ENCODE results near the gene MAP2K4.

MAP2K4 gene

DNA sequence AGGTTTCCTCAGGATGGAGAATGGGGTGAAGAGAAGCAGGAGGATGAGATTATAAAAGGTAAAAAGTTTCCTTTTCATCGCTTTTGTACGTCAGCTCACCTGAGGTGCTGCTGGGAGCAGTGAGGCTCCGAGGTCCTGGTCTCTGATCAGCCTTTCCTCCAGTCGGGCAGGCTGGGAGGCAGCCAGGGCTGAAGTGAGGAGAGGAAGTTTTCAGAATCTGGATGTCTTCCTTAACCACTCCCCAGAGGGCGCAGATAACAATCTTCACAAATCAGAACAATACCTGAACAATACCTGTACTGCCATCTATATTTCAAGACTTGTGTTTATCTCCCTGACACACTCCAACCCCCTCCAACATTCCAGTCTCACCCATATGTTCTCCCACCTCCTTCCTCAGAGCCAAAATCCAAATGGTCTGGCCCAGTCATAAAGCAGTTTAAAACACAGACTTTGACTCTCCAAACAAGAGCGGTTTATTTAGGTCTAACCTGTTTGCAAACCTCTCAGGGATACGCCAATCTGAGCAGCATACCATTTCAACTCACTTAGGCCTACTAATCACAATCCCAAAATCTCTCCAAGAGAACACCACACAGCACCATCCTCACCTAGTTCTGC is 30.2 kb upstream of the MAP2K4 start:
- TF ChIP-seq, protein P1, sequence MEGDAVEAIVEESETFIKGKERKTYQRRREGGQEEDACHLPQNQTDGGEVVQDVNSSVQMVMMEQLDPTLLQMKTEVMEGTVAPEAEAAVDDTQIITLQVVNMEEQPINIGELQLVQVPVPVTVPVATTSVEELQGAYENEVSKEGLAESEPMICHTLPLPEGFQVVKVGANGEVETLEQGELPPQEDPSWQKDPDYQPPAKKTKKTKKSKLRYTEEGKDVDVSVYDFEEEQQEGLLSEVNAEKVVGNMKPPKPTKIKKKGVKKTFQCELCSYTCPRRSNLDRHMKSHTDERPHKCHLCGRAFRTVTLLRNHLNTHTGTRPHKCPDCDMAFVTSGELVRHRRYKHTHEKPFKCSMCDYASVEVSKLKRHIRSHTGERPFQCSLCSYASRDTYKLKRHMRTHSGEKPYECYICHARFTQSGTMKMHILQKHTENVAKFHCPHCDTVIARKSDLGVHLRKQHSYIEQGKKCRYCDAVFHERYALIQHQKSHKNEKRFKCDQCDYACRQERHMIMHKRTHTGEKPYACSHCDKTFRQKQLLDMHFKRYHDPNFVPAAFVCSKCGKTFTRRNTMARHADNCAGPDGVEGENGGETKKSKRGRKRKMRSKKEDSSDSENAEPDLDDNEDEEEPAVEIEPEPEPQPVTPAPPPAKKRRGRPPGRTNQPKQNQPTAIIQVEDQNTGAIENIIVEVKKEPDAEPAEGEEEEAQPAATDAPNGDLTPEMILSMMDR (IDR thresholded peaks at IDR 0.05; ENCODE audit: low read length, missing control alignments): no peak
- no peak overlapping the region for H3K4me3 ChIP-seq (replicated peaks; ENCODE audit: low read depth, low read length)
- DNase-seq (ENCODE audit: low read depth): no peak

DNA sequence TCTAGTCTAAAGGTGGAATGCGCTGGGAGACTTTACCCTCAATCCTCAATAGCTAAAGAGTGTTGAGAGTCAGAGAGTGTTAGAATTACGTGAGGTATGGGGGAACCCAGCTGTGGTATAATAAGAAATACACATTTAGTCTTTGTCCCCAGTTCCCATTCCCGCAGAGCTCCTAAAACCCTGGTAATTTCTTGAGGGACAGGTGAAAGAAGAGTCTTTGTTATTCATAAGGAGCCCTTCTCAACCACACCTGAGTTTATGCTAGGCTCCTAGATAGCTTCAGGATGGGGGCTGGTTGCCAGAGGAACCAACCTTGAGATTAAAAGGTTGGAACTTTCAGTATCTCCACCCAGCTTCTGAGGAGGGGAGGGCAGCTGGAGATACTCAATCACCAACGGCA is 29.2 kb upstream of the MAP2K4 start:
- H3K4me3 ChIP-seq (replicated peaks; ENCODE audit: low read depth, low read length): no peak overlapping the region
- TF ChIP-seq, protein P1 (IDR thresholded peaks at IDR 0.05; ENCODE audit: low read length, missing control alignments): no peak
- no peak for DNase-seq (ENCODE audit: low read depth)

DNA sequence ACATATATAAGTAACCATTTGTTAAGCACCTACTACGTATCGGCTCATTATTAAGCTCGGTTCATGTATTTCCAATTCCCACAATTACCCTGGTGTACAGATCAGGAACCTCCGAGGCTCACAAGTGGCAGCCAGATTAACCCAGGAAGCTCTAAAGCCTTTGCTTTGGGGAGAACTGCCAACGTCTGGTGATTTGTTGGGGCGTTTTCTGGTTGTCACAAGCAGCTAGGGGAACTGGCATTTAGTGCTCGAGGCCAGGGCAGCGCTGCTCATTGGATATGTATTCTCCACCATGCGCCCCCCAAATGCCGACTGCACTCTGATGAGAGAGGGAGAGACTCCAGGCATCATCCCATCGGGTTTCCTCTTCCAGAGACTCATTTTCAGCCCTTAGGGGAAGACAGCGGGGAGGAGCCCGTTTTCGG is 23.9 kb upstream of the MAP2K4 start:
- TF ChIP-seq, protein P1 (IDR thresholded peaks at IDR 0.05; ENCODE audit: low read length, missing control alignments): peak; percentile 6
- peak; percentile 32 for DNase-seq (ENCODE audit: low read depth)
- peak overlapping the region; percentile 94 for H3K4me3 ChIP-seq (replicated peaks; ENCODE audit: low read depth, low read length)

DNA sequence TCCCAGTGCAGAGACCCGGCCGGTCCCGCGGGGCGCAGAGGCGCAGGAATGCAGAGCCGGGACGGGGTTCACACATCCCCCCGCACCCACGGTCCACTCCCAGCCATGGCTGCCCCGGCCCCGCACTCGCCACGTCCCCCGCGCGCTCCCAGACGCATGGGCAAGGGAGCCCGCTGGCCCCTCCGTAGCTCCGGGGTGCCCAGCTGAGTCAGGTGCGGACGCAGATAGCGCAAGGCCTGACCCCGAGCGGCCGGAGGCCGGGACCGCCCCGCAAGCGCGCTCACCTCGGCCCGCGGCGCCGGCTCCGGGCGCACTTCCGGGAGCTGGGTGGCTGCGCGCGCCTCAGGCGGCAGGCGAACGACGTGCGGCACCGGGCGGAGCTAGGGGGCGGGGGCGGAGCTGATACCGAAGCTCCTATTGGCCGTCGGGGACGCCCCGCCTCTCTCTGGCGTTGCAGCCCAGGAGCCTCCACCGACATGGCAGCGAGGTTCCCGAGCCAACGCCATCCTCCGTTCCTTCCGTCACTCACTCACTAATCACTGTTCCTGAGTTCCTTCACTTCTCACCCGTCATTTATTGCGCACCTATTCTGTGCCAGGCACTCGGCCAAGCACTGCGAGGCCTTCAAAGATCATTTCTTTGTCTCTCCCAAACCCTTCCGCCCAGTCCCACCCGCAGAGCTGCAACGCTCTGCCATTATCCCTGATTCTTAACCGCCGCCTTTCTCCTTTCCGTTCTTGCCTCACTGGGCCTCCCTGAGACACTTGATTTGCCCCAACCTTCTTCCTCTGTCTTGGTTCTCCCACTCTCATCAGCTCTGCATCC is 23.3 kb upstream of the MAP2K4 start, which contains the start of gene ZNF18:
ZNF18 (minus strand) TSS at position 329 of the 825 bp plus-strand sequence. CDS start 4,646 bp downstream, outside the sequence.
- peak within 1 kb of the TSS; percentile 94 for H3K4me3 ChIP-seq (replicated peaks; ENCODE audit: low read depth, low read length)
- TF ChIP-seq, protein P1 (IDR thresholded peaks at IDR 0.05; ENCODE audit: low read length, missing control alignments): no peak
- peak; percentile 94 for DNase-seq (ENCODE audit: low read depth)

DNA sequence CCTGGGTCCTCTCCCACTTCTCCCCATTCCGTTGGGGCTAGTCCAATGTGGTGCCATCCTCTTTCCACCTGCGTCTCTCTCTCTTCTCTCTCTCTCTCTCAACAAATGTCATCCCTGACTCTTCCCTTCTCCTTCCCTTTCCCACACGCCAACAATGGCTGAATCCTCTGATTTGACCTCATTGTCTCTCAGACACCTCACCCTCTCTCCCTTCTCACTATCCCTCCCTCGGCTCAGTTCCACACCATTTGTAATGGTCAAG is 22.8 kb upstream of the MAP2K4 start:
- no peak for DNase-seq (ENCODE audit: low read depth)
- TF ChIP-seq, protein P1 (IDR thresholded peaks at IDR 0.05; ENCODE audit: low read length, missing control alignments): no peak
- H3K4me3 ChIP-seq (replicated peaks; ENCODE audit: low read depth, low read length): peak overlapping the region; percentile 94

DNA sequence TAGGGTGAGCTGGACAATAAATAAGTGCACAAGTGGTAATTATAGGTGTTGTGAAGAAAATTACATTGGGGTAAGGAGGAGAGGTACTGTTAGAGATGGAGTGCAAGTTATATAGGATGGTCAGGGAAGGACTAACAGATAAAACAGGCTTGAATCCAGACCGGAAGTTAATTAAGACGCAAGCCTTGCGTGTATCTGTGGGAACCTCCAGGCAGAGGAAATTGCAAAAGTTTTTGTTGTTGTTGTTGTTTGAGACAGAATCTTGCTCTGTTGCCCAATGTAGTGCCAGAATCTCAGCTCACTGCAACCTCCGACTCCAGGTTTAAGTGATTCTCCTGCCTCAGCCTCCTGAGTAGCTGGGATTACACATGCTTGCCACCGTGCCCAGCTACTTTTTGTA is 21.0 kb upstream of the MAP2K4 start:
- H3K4me3 ChIP-seq (replicated peaks; ENCODE audit: low read depth, low read length): no peak overlapping the region
- TF ChIP-seq, protein P1 (IDR thresholded peaks at IDR 0.05; ENCODE audit: low read length, missing control alignments): no peak

More for the DNA sequence above, 21.0 kb upstream of the MAP2K4 start:
- peak; percentile 51 for DNase-seq (ENCODE audit: low read depth)

All from fibroblast of pulmonary artery (primary cell).